Measurements from ENCODE around the gene LAIR1.
A peak's percentile ranks its signal among the peaks of the same experiment; 100 is the strongest.
"Not testable (repeated sequence)": the region's sequence is repeated elsewhere in the genome, so short reads cannot be mapped to it uniquely, and the experiment has no call there.

The LAIR1 gene

GRCh38 chr19:54329476-54330165 lies 35.1 kb downstream of the LAIR1 start:
- Mint-ChIP-seq H3K4me3 (no peak overlapping the region), H3K27me3 (peaks cover 14% of the 10 kb centered on the region), H3K36me3 (ENCODE audit: low read depth) (no peaks in the 10 kb centered on the region), H3K4me1 (ENCODE audit: low read depth) (peaks cover 47% of the 10 kb centered on the region), H3K27ac (no peak overlapping the region), H3K9me3 (no peaks in the 10 kb centered on the region)
- intact Hi-C loops (cut with micrococcal nuclease) = no loop called here

- H3K36me3 Mint-ChIP-seq (ENCODE audit: low read depth); H3K9me3 Mint-ChIP-seq; intact Hi-C loops (cut with micrococcal nuclease); H3K4me3 Mint-ChIP-seq; H3K27ac Mint-ChIP-seq: not testable (repeated sequence)
- Mint-ChIP-seq H3K27me3 (peaks cover 14% of the 10 kb centered on the region), H3K4me1 (ENCODE audit: low read depth) (peaks cover 43% of the 10 kb centered on the region)
Observed at GRCh38 chr19:54328781-54329180, 36.0 kb downstream of the LAIR1 start.

- H3K4me1 Mint-ChIP-seq (ENCODE audit: low read depth) = peaks cover 38% of the 10 kb centered on the region
- H3K9me3 Mint-ChIP-seq = peaks cover 9% of the 10 kb centered on the region
- peaks cover 5% of the 10 kb centered on the region for H3K36me3 Mint-ChIP-seq (ENCODE audit: low read depth)
- peak overlapping the region; percentile 67 for H3K27ac Mint-ChIP-seq
- H3K4me3 Mint-ChIP-seq = no peak overlapping the region
- intact Hi-C loops (cut with micrococcal nuclease) = loop anchor here (1.0 to 2.0 kb wide), 2 partner anchors 29 to 66 kb away; no protein-coding TSS in a partner anchor
- H3K27me3 Mint-ChIP-seq = peaks cover 11% of the 10 kb centered on the region
Observed at GRCh38 chr19:54325631-54326030, 39.1 kb downstream of the LAIR1 start.

- Mint-ChIP-seq H3K36me3 (ENCODE audit: low read depth) (peaks cover 5% of the 10 kb centered on the region), H3K4me1 (ENCODE audit: low read depth) (peaks cover 41% of the 10 kb centered on the region), H3K27ac (peak overlapping the region; percentile 67), H3K9me3 (peaks cover 9% of the 10 kb centered on the region), H3K4me3 (no peak overlapping the region), H3K27me3 (peaks cover 11% of the 10 kb centered on the region)
- intact Hi-C loops (cut with micrococcal nuclease) = loop anchor here (1.0 to 2.0 kb wide), 2 partner anchors 30 to 66 kb away; no protein-coding TSS in a partner anchor
Observed at GRCh38 chr19:54325194-54325621, 39.5 kb downstream of the LAIR1 start.

- H3K9me3 Mint-ChIP-seq = peaks cover 9% of the 10 kb centered on the region
- intact Hi-C loops (cut with micrococcal nuclease) = loop anchor here (2.0 kb wide), 1 partner anchor 31 kb away; no protein-coding TSS in a partner anchor
Observed at GRCh38 chr19:54324071-54324470, 40.7 kb downstream of the LAIR1 start.

GRCh38 chr19:54322934-54323333 lies 41.8 kb downstream of the LAIR1 start:
- H3K27me3 Mint-ChIP-seq; H3K4me3 Mint-ChIP-seq; H3K9me3 Mint-ChIP-seq; H3K27ac Mint-ChIP-seq; intact Hi-C loops (cut with micrococcal nuclease); H3K36me3 Mint-ChIP-seq (ENCODE audit: low read depth): not testable (repeated sequence)
- H3K4me1 Mint-ChIP-seq (ENCODE audit: low read depth) = peaks cover 55% of the 10 kb centered on the region

More at GRCh38 chr19:54324071-54324470, 40.7 kb downstream of the LAIR1 start:
- Mint-ChIP-seq H3K36me3 (ENCODE audit: low read depth) (peaks cover 5% of the 10 kb centered on the region), H3K27ac (no peak overlapping the region), H3K4me1 (ENCODE audit: low read depth) (peaks cover 49% of the 10 kb centered on the region), H3K4me3 (no peak overlapping the region), H3K27me3 (peaks cover 5% of the 10 kb centered on the region)

- Mint-ChIP-seq H3K4me1 (ENCODE audit: low read depth) (peaks cover 59% of the 10 kb centered on the region), H3K27ac (peak overlapping the region; percentile 51)
- H3K4me3 Mint-ChIP-seq; H3K27me3 Mint-ChIP-seq; H3K9me3 Mint-ChIP-seq; intact Hi-C loops (cut with micrococcal nuclease); H3K36me3 Mint-ChIP-seq (ENCODE audit: low read depth): not testable (repeated sequence)
Observed at GRCh38 chr19:54322295-54322694, 42.4 kb downstream of the LAIR1 start.

- Mint-ChIP-seq H3K9me3 (peaks cover 9% of the 10 kb centered on the region), H3K4me3 (no peak overlapping the region), H3K36me3 (ENCODE audit: low read depth) (peaks cover 5% of the 10 kb centered on the region), H3K27ac (peak overlapping the region; percentile 44), H3K4me1 (ENCODE audit: low read depth) (peaks cover 55% of the 10 kb centered on the region), H3K27me3 (no peaks in the 10 kb centered on the region)
- intact Hi-C loops (cut with micrococcal nuclease) = loop anchor here (5.0 to 10.0 kb wide), 2 partner anchors 38 to 55 kb away; partner anchors contain the start of gene LILRB2
Observed at GRCh38 chr19:54319892-54320670, 44.6 kb downstream of the LAIR1 start.

- Mint-ChIP-seq H3K27me3 (no peaks in the 10 kb centered on the region), H3K4me1 (ENCODE audit: low read depth) (peaks cover 50% of the 10 kb centered on the region), H3K36me3 (ENCODE audit: low read depth) (peaks cover 5% of the 10 kb centered on the region), H3K27ac (peak overlapping the region; percentile 74), H3K4me3 (peak overlapping the region; percentile 25), H3K9me3 (peaks cover 9% of the 10 kb centered on the region)
- intact Hi-C loops (cut with micrococcal nuclease) = loop anchor here (5.0 to 10.0 kb wide), 2 partner anchors 37 to 54 kb away; partner anchors contain the start of gene LILRB2
Observed at GRCh38 chr19:54319049-54319448, 45.7 kb downstream of the LAIR1 start.

- Mint-ChIP-seq H3K4me1 (ENCODE audit: low read depth) (peaks cover 61% of the 10 kb centered on the region), H3K27me3 (no peaks in the 10 kb centered on the region), H3K27ac (peak overlapping the region; percentile 74), H3K36me3 (ENCODE audit: low read depth) (peaks cover 5% of the 10 kb centered on the region), H3K4me3 (no peak overlapping the region), H3K9me3 (peaks cover 9% of the 10 kb centered on the region)
- intact Hi-C loops (cut with micrococcal nuclease) = loop anchor here (5.0 to 10.0 kb wide), 2 partner anchors 36 to 53 kb away; partner anchors contain the start of gene LILRB2
Observed at GRCh38 chr19:54317965-54318240, 46.8 kb downstream of the LAIR1 start.

- intact Hi-C loops (cut with micrococcal nuclease) = loop anchor here (5.0 to 10.0 kb wide), 2 partner anchors 35 to 53 kb away; partner anchors contain the start of gene LILRB2
- H3K27ac Mint-ChIP-seq = peak overlapping the region; percentile 74
- H3K36me3 Mint-ChIP-seq (ENCODE audit: low read depth) = peaks cover 5% of the 10 kb centered on the region
- no peaks in the 10 kb centered on the region for H3K27me3 Mint-ChIP-seq
- peaks cover 65% of the 10 kb centered on the region for H3K4me1 Mint-ChIP-seq (ENCODE audit: low read depth)
- peaks cover 6% of the 10 kb centered on the region for H3K9me3 Mint-ChIP-seq
- H3K4me3 Mint-ChIP-seq = no peak overlapping the region
Observed at GRCh38 chr19:54317108-54317964, 47.4 kb downstream of the LAIR1 start.

GRCh38 chr19:54316746-54317107 lies 48.0 kb downstream of the LAIR1 start:
- peaks cover 66% of the 10 kb centered on the region for H3K4me1 Mint-ChIP-seq (ENCODE audit: low read depth)
- no peak overlapping the region for H3K4me3 Mint-ChIP-seq
- H3K27ac Mint-ChIP-seq = peak overlapping the region; percentile 74
- H3K9me3 Mint-ChIP-seq = no peaks in the 10 kb centered on the region
- H3K27me3 Mint-ChIP-seq = no peaks in the 10 kb centered on the region
- intact Hi-C loops (cut with micrococcal nuclease) = loop anchor here (5.0 to 10.0 kb wide), 2 partner anchors 34 to 52 kb away; partner anchors contain the start of gene LILRB2
- H3K36me3 Mint-ChIP-seq (ENCODE audit: low read depth) = no peaks in the 10 kb centered on the region

- intact Hi-C loops (cut with micrococcal nuclease) = loop anchor here (5.0 to 10.0 kb wide), 2 partner anchors 34 to 51 kb away; partner anchors contain the start of gene LILRB2
- H3K4me1 Mint-ChIP-seq (ENCODE audit: low read depth) = peaks cover 69% of the 10 kb centered on the region
- peak overlapping the region; percentile 74 for H3K27ac Mint-ChIP-seq
- H3K27me3 Mint-ChIP-seq = no peaks in the 10 kb centered on the region
- H3K4me3 Mint-ChIP-seq = no peak overlapping the region
- H3K36me3 Mint-ChIP-seq (ENCODE audit: low read depth) = peaks cover 5% of the 10 kb centered on the region
- no peaks in the 10 kb centered on the region for H3K9me3 Mint-ChIP-seq
Observed at GRCh38 chr19:54315956-54316355, 48.8 kb downstream of the LAIR1 start.

Measured in dendritic cell treated with granulocyte-macrophage colony-stimulating factor and Interleukin-4, amounts not matched to agents 40 ng/mL and 50 ng/mL, for 4 days (primary cell).